Activated T-helper 2 cell treated with anti-CD3 and anti-CD28 coated beads, Interferon-gamma antibody, Interleukin-2, Interleukin-4, amounts not matched to agents 10 μg/mL and 5 μg/mL and 100 μg/mL, durations not matched to agents 14 hours and 24 hours and 36 hours (primary cell): Measurements from ENCODE around the gene TXNL4A. TPM values are rescaled to one million over a fixed set of nuclear protein-coding genes. Genes with fewer than 3 reads are reported as not detected.
"Not testable (repeated sequence)": the region's sequence is repeated elsewhere in the genome, so short reads cannot be mapped to it uniquely, and the experiment has no call there.

Experiments
- DNase-seq: peaks from one replicate; pipeline ENCODE4 v3.0.0; 2021; ENCODE audit warnings: low spot score
- H3K27ac Mint-ChIP-seq: one replicate; pipeline ENCODE4 v1.8.0; 2021; ENCODE audit warnings: mixed read lengths
- H3K27me3 Mint-ChIP-seq: one replicate; pipeline ENCODE4 v1.8.0; 2021; ENCODE audit warnings: low read depth, mixed read lengths
- H3K36me3 Mint-ChIP-seq: one replicate; pipeline ENCODE4 v1.8.0; 2021; ENCODE audit warnings: low read depth, mixed read lengths
- H3K4me1 Mint-ChIP-seq: one replicate; pipeline ENCODE4 v1.8.0; 2021; ENCODE audit warnings: low read depth, mixed read lengths
- H3K4me3 Mint-ChIP-seq: one replicate; pipeline ENCODE4 v1.8.0; 2021; ENCODE audit warnings: low read depth, mild to moderate bottlenecking, moderate library complexity, mixed read lengths
- H3K9me3 Mint-ChIP-seq: one replicate; pipeline ENCODE4 v1.8.0; 2021; ENCODE audit warnings: mixed read lengths
- intact Hi-C: fragments of 100-400 bp; cut with micrococcal nuclease; formaldehyde crosslinking; loops from one replicate; pipeline ENCODE4 v1.15.1; 2023
- total RNA-seq: library from RNA; stranded (reverse); gene quantifications from 2 replicates; pipeline ENCODE4 v1.2.3, GENCODE V29; 2022

TXNL4A gene, protein sequence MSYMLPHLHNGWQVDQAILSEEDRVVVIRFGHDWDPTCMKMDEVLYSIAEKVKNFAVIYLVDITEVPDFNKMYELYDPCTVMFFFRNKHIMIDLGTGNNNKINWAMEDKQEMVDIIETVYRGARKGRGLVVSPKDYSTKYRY
- total RNA-seq = 181 and 194 TPM in 2 replicates

DNA sequence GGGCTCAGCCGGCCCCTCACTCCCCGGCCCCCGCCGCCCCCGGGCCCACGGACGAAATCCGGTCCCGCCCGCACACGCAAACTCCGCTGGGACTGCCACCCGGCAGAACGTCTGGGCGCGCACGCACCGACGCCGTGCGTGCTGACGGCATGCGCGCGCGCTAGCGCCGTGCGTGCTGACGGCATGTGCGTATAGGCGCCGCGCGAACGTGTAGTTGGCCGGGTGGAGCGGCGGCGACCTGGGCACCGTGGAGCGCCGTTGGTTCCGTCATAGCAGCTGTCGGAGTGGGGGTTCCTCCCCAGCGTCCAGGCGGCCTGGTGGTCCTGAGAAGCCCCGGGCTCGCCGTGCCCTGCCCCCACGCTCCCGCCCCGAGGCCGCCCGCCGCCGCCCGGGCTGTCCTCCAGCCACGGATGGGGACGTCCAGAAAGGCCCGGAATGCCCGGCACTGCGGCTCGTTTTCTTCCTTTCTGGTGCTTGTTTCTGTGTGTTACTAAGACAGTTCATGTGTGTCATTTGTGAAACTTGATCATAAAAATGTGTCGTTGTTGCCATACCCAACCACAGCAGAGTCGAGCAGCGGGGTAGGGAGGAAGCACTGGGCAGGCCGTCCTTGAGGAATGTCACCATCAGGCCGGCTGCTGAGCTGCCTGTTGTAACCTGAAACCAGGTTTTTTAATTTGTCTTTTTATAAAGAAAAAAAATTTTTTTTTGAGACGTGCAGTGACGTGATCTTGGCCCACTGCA is at the start of gene TXNL4A:
Gene TXNL4A (minus strand): TSS at position 113 of the 744 bp plus-strand sequence. CDS start 171 bp downstream, outside the sequence.
- Mint-ChIP-seq H3K9me3 (no peaks in the 10 kb centered on the region), H3K27ac (peak within 1 kb of the TSS; percentile 95), H3K36me3 (peaks cover 34% of the 10 kb centered on the region), H3K4me1 (peaks cover 28% of the 10 kb centered on the region), H3K4me3 (peak within 1 kb of the TSS; percentile 96), H3K27me3 (no peaks in the 10 kb centered on the region)
- intact Hi-C loops = loop anchor here (1.0 to 10.0 kb wide), 5 partner anchors 38 to 309 kb away; partner anchors contain the start of genes ADNP2, CTDP1, KCNG2 and SLC66A2
- DNase-seq = peak; percentile 80

DNA sequence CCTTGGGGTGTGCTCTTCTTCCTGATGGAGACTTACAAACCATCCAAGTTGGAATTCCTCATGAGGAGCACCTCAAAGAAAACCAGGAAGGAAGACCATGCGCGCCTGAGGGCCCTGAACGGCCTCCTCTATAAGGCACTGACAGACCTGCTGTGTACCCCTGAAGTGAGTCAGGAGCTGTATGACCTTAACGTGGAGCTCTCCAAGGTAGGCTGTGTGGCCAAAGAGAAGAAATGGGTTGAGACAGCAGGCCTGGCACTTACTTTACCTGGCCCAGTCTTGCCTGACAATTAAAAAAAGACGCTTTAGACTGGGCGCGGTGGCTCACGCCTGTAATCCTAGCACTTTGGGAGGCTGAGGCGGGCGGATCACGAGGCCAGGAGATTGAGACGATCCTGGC is 48.9 kb upstream of the TXNL4A start:
- Mint-ChIP-seq H3K4me3 (no peak overlapping the region), H3K4me1 (peaks cover 30% of the 10 kb centered on the region), H3K36me3 (peaks cover 49% of the 10 kb centered on the region), H3K27ac (no peak overlapping the region), H3K9me3 (no peaks in the 10 kb centered on the region), H3K27me3 (no peaks in the 10 kb centered on the region)
- no peak for DNase-seq
- intact Hi-C loops = no loop called here

DNA sequence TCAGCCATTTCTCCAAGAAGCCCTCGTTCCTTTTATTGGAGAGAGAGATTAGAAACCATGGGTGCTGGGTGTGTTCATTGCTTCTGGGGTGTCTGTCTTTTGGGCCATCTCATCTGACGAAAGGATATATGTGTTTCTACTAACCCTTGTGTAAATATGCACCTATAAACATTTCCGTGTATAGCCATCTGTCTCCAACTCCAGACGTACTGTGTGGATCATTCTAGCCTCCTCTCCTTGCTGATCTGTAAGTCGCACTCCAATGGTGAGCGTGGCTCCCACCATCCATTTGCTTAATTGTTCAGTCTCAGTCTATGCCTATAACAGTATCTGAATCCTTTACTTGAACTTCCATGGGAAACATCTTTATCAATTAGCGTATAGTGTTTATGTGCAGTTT is 47.6 kb upstream of the TXNL4A start:
- H3K36me3 Mint-ChIP-seq = peaks cover 44% of the 10 kb centered on the region

DNA sequence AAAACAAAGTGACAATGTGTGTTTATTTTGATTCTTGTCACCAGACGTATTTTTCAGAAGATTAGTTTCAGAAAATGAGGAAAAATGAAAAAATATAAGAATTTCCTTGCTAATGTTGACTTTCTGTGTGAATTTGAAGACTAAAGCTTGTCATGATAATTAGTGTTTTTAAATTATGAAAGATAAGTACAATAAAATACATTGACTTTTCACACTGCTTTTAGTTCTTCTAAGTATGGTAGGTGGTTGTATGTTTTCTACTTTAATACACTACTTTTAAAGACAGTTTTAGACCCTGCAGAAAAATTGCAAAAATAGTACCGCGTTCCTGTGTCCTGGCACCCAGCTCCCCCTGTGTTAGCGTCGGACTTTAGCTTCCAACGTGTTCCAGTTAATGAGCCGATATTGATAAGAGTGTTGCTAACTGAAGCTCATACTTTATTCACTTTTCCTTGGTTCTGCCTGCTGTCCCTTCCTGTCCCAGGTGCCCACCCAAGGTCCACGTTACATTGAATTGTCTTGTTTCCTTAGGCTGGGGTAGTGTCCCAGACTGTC is 46.6 kb upstream of the TXNL4A start:
- H3K36me3 Mint-ChIP-seq = peaks cover 36% of the 10 kb centered on the region
- DNase-seq = no peak
- H3K9me3 Mint-ChIP-seq = no peaks in the 10 kb centered on the region
- H3K27ac Mint-ChIP-seq = peak overlapping the region; percentile 91
- H3K27me3 Mint-ChIP-seq = no peaks in the 10 kb centered on the region
- H3K4me3 Mint-ChIP-seq = peak overlapping the region; percentile 78
- intact Hi-C loops = loop anchor here (1.0 to 5.0 kb wide), 3 partner anchors 73 to 638 kb away; partner anchors contain the start of genes CTDP1 and NFATC1
- H3K4me1 Mint-ChIP-seq = peaks cover 28% of the 10 kb centered on the region

More for the DNA sequence above, 47.6 kb upstream of the TXNL4A start:
- Mint-ChIP-seq H3K4me3 (peak overlapping the region; percentile 78), H3K9me3 (no peaks in the 10 kb centered on the region), H3K27me3 (no peaks in the 10 kb centered on the region), H3K27ac (no peak overlapping the region), H3K4me1 (peaks cover 28% of the 10 kb centered on the region)
- DNase-seq = no peak
- intact Hi-C loops = no loop called here

DNA sequence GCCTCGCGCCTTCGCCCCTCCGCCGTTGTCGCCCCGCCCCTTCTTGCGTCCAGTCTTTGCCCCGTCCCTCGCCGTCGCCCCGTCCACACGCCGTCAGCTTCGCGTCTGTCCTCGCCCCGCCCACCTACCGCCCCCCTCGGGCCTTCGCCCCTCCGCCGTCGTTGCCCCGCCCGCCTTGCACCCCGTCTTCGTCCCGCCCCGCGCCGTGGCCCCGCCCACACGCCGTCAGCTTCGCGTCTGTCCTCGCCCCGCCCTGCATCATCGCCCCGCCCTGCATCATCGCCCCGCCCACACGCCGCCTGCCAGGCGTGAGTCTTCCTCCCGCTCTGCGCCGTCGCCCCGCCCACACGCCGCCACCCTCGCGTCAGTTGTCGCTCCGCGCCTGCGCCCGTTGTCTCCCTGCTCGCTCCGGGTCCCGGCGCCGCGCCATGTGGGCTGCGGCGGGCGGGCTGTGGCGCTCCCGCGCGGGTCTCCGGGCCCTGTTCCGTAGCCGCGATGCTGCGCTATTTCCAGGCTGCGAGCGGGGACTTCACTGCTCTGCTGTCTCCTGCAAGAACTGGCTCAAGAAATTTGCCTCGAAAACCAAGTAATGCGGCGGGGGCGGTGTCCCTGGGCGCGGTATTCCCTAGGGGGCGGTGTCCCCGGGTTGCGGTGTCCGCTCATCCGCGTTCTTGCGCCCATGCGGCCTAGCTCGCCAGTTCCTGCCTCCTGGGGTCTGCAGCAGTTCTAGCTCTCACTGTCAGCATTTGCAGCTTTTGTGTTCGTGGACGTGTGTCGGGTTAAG is 45.9 kb upstream of the TXNL4A start, which contains the start of gene RBFA:
Gene RBFA (plus strand): TSS at position 367 of the 784 bp plus-strand sequence. CDS start 62 bp downstream, at position 429.
- H3K27ac Mint-ChIP-seq = peak within 1 kb of the TSS; percentile 91
- H3K4me3 Mint-ChIP-seq = peak within 1 kb of the TSS; percentile 78
- H3K27me3 Mint-ChIP-seq = no peaks in the 10 kb centered on the region
- intact Hi-C loops = loop anchor here (1.0 to 5.0 kb wide), 3 partner anchors 74 to 637 kb away; partner anchors contain the start of genes CTDP1 and NFATC1
- no peaks in the 10 kb centered on the region for H3K9me3 Mint-ChIP-seq
- H3K4me1 Mint-ChIP-seq = peaks cover 28% of the 10 kb centered on the region
- peaks cover 32% of the 10 kb centered on the region for H3K36me3 Mint-ChIP-seq
- DNase-seq = peak; percentile 98

DNA sequence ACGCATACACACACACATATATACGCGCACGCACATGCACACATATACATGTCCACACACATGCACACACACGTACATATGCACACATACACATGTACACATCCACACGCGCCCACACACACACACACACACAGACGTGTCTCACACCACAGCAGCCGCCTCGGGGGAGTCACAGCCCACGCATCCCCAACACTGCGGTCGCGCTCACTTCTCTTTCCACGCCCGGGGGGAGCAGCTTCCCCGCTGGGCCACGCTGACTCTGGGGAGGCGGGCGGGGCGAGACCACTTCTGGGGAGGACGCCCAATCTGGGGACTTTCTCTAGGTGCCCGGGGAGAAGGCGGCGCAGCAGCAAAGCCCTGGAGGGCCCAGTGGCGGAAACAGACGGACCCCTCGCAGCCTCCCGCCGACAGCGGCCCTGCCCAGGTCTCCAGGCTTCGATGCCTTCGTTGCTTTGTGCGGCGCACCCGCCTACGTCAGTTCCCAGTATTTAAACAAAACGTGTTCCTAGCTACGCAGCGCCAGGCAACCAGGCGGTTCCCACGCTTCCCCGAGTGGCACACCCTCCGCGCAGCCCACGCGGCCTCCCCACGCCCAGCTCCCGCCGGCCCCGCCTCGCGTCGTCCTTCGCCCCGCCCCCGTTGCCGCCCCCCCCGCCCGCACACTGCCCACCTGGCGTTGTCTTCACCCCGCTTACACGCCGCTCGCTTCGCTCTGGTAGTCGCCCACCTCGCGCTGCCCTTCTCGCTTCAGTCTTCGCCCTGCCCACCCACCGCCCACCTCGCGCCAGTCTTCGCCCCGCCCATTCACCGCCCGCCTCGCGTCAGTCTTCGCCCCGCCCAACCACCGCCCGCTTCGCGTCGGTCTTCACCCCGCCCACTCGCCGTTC is 45.1 kb upstream of the TXNL4A start:
- DNase-seq = no peak
- H3K27me3 Mint-ChIP-seq = no peaks in the 10 kb centered on the region
- no peaks in the 10 kb centered on the region for H3K9me3 Mint-ChIP-seq
- H3K4me3 Mint-ChIP-seq = peak overlapping the region; percentile 78
- peak overlapping the region; percentile 91 for H3K27ac Mint-ChIP-seq
- intact Hi-C loops = loop anchor here (1.0 to 5.0 kb wide), 5 partner anchors 45 to 636 kb away; partner anchors contain the start of genes CTDP1, NFATC1, SLC66A2 and TXNL4A
- H3K36me3 Mint-ChIP-seq = peaks cover 27% of the 10 kb centered on the region
- peaks cover 28% of the 10 kb centered on the region for H3K4me1 Mint-ChIP-seq

DNA sequence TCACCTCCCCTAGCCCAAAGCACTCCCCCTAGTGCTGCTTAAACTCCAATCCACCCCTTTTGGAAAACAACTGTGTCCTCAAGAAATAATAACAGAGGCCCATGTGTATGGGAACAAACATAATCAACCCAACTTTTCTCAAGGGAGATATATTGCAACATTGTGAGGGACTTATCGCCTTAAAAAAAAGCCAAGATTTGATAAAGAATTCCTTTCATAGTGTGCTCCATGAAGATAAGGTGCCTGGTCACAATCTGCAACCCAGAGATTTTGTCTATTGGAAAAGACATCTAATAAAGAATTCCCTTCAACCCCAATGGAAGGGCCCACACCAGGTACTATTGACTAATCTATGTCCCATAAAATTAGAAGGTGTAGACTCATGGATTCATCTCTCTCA is 41.3 kb upstream of the TXNL4A start:
- no peak for DNase-seq
- peaks cover 21% of the 10 kb centered on the region for H3K9me3 Mint-ChIP-seq
- H3K4me3 Mint-ChIP-seq = no peak overlapping the region
- H3K4me1 Mint-ChIP-seq = peaks cover 13% of the 10 kb centered on the region
- H3K27me3 Mint-ChIP-seq = no peaks in the 10 kb centered on the region
- intact Hi-C loops = loop anchor here (5.0 kb wide), 1 partner anchor 632 kb away; the partner anchor contains the start of gene NFATC1
- no peak overlapping the region for H3K27ac Mint-ChIP-seq
- peaks cover 20% of the 10 kb centered on the region for H3K36me3 Mint-ChIP-seq

DNA sequence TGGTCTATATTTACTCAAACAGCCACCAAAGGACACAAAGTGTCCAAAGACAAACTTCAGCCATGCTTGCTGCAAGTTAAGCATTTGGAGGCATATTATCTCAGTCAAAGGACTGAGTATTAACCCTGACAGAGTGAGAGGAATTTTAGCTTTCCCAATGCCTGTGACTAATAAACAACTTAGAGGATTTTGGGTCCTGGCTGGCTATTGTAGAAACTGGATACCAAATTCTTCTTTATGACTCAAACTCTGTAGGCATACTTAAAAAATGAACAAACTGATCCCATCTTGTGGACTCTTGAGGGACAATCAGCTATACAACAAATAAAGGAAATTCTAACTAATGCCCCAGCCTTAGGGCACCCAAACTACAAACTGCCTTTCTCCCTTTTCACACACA is 39.4 kb upstream of the TXNL4A start:
- peaks cover 40% of the 10 kb centered on the region for H3K9me3 Mint-ChIP-seq
- intact Hi-C loops, H3K4me1 Mint-ChIP-seq, H3K4me3 Mint-ChIP-seq, H3K27ac Mint-ChIP-seq, H3K27me3 Mint-ChIP-seq, DNase-seq: not testable (repeated sequence)
- H3K36me3 Mint-ChIP-seq = peaks cover 23% of the 10 kb centered on the region

DNA sequence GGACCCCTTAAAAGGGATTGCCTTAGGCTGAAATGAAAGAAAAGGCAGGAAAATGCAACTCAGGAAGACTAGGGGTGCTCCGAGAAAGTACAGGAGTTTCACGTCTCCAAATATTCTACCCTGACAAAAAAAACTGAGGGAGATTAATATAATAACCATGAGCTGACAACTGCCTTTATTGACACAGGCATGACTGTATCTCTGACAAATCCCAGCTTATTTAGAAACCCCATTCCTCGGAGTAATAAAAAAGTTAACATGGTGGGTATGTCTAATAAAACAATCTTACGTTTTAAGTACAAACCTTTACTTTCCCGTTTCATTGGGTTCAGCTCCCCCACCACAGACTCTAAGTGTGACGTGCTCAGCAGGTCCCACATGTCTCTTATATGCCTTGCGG is 38.0 kb upstream of the TXNL4A start:
- no peak for DNase-seq
- intact Hi-C loops = no loop called here
- Mint-ChIP-seq H3K4me1 (no peaks in the 10 kb centered on the region), H3K9me3 (peaks cover 54% of the 10 kb centered on the region), H3K36me3 (peaks cover 23% of the 10 kb centered on the region), H3K27ac (no peak overlapping the region), H3K4me3 (no peak overlapping the region), H3K27me3 (no peaks in the 10 kb centered on the region)

DNA sequence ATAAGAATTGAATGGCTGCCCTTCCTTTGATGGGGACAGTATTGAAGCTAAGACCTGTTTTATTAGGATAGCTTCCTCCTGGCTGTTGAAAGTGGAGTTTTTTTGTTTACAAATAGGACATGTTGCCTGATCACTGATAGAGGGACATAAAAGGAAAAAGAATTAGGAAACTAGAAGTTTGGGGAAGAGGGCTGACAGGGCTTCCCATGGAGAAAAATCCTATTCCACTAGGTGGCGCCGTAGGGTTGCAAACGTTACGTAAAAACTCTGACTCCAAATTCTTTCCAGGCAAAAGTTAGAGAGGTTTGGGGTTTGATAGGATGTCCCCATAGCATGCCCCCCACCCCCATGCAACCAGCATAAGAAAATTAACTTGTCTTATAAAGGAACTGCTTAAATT is 34.8 kb upstream of the TXNL4A start:
- Mint-ChIP-seq H3K27ac (no peak overlapping the region), H3K4me3 (no peak overlapping the region), H3K36me3 (peaks cover 25% of the 10 kb centered on the region), H3K27me3 (no peaks in the 10 kb centered on the region), H3K4me1 (no peaks in the 10 kb centered on the region), H3K9me3 (peaks cover 71% of the 10 kb centered on the region)
- no peak for DNase-seq
- intact Hi-C loops = no loop called here

DNA sequence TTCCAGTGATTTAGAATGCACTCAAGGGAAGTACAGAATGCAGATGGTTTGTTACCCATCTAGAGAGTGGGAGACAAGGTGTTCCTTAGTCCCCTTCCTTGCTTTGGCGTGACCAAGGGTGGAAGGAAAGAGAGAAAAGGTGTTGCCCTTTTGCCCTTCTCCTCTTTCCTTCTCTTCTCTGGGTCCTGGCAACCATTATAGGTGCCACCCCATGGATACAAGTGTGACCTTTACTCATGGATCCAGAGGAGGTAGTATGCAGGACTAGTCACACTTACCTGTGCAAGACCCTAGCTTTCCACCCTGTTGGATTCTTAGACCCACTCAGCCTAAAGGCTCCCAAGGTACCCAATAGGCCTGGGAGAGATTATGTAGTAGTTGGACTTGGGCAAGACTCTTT is 34.2 kb upstream of the TXNL4A start:
- Mint-ChIP-seq H3K9me3 (peaks cover 74% of the 10 kb centered on the region), H3K4me3 (no peak overlapping the region), H3K27me3 (no peaks in the 10 kb centered on the region), H3K4me1 (no peaks in the 10 kb centered on the region), H3K36me3 (peaks cover 25% of the 10 kb centered on the region), H3K27ac (no peak overlapping the region)
- DNase-seq = no peak
- intact Hi-C loops = no loop called here
